Suprapubic skin (tissue), 4 donors: Measurements from ENCODE around the gene ZYG11A.

ENCODE experiments used
- CTCF ChIP-seq, 2 donors: fragments of 200-600 bp in 1 of 2; fragments of 450-650 bp in 1 of 2; sonication (generic) in 1 of 2; IDR thresholded peaks; one replicate each; pipeline ENCODE4 v1.5.1; 2016 to 2019; ENCODE audit warnings: antibody characterized with exemption in 2 of 2, mild to moderate bottlenecking in 1 of 2, moderate library complexity in 1 of 2
- EP300 ChIP-seq: sonication (generic); formaldehyde crosslinking; IDR thresholded peaks from one replicate; pipeline ENCODE4 v1.6.1; 2017; ENCODE audit warnings: antibody characterized with exemption
- POLR2A ChIP-seq, 2 donors: fragments of 450-650 bp; IDR thresholded peaks; one replicate each; pipeline ENCODE4 v1.6.1; 2017; ENCODE audit warnings: antibody characterized with exemption in 2 of 2, mild to moderate bottlenecking in 2 of 2, moderate library complexity in 2 of 2
- POLR2AphosphoS5 ChIP-seq, 3 donors: sonication (generic); formaldehyde crosslinking; IDR thresholded peaks; one replicate each; pipeline ENCODE4 v1.6.1; 2017; ENCODE audit warnings: antibody characterized with exemption in 3 of 3

- TF ChIP-seq CTCF (IDR thresholded peaks at IDR 0.05) (no peak), POLR2A (IDR thresholded peaks at IDR 0.05) (no peak), POLR2AphosphoS5 (IDR thresholded peaks at IDR 0.05) (no peak), EP300 (no peak)
Measured at GRCh38 chr1:52825868-52826267, 16.7 kb upstream of the ZYG11A start.
